HG02623 (cell line): ENCODE results near the gene HAUS8.
"Not testable (repeated sequence)": the region's sequence is repeated elsewhere in the genome, so short reads cannot be mapped to it uniquely, and the experiment has no call there.

Experiments
- ATAC-seq: cut with Tn5 transposase; IDR thresholded peaks from one replicate; pipeline ENCODE4 v1.9.1; 2021; ENCODE audit warnings: moderate library complexity; ENCODE audit not compliant: unreplicated experiment

HAUS8 gene

DNA sequence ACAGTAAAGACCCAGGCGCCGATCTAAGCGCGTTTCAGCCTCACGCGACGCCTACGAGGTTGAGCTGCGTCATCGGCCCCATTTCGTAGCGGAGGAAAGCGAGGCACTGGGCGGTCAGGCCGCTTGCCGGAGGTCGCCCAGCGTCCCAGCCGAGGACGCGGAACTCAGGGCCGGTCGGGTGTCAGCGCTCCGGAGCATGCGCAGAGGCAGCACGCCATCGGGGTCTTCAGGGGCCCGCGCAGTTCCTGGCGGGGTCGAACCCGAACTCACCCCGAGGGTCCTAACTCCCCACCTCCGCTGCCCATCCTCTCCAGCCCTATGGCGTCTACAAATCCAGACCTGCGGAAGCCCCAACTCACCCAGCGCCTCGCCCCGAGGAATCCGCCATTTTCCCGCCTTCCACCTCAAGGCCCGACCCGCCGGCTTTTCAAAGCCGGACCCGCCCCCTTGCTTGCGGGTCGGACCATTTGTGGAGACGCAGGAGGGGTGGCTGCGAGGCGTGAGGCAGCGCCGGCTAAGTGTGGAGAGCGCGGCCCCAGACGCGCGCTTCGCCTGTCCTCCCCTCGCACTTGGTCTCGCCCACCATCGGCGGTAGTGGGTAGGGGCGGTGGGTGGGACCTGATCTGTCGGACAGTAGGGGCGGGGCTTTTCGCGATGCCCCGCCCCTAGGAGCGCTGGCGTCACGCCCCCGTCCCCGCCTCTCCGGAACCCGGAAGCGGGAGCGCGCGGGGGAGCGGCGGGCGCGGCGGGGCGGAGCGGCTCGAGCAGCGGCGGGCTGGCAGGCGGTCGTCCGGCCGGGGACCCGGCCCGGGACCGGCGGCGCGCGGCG, at the start of gene HAUS8, which contains the start of gene MYO9B:
Gene HAUS8 (minus strand): TSS at position 418 of the 829 bp plus-strand sequence. CDS start 30 bp downstream, at position 388.
Gene MYO9B (plus strand): TSS at position 743 of the 829 bp plus-strand sequence. CDS start 25,941 bp downstream, outside the sequence.
- peak; percentile 76 for ATAC-seq

GRCh38 chr19:17124025-17124424, 48.8 kb upstream of the HAUS8 start:
- ATAC-seq = no peak

- ATAC-seq = no peak
These were observed 47.8 kb upstream of the HAUS8 start for GRCh38 chr19:17123041-17123440.

DNA sequence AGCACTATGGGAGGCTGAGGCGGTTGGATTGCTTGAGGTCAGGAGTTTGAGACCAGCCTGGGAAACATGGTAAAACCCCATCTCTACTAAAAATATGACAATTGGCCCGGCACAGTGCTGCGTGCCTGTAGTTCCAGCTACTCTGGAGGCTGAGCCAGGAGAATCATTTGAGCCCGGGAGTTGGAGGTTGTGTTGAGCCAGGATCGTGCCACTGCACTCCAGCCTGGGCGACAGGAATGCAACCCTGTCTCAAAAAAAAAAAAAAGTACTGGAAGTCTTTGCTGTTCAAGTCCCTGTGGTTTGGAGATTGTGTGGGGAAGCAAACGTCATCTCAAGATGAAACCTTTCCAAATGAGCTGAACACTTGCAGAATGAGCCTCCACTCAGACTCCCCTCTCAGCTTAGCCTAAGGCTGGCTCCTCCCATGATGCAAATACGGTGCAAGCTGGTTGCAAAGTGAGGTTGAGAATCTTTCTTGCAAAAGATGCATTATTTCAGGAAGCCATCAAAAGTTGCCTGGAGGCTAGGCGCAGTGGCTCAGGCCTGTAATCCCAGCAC, 46.6 kb upstream of the HAUS8 start:
- no peak for ATAC-seq

DNA sequence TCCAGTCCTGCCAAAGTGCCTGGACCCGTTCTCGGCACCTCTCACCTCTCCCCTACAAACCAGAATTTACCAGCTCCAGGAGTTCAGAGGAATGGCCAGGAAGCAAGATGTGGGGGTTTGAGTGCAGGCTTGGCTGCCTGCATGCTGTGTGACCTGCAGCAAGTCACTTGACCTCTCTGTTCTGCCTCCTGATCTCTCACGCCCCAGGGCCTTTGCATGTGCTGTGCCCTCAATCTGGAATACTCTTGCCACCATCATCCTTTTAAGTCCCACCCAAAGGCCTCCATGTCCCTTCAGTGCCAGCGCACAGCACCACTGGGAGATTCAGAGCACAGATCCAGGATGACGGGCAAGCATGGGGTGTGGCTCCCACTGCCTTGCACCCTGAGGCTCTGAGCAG, 43.7 kb upstream of the HAUS8 start:
- no peak for ATAC-seq

GRCh38 chr19:17116996-17117702, 41.9 kb upstream of the HAUS8 start:
- ATAC-seq = no peak

DNA sequence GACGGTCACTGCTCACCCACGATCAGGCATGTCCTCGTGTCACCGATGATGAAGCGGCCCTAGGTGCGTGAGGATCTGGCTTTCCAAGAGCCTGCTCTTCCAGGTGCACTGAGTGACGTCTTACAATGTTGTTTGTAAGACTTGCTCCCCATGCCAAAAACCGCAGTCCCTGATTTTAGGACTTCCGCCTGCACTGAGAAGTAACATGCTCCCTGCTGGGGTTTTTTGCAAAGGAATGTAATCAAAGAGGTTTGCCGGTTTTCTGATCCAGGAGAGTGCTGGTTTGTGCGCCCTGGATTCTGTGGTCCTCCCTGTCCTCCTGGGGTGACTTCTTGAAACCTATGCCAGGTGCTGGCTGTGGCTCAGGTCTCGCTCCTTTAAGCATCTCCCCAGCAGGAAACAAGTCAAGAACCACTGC, 39.2 kb upstream of the HAUS8 start:
- ATAC-seq = no peak

- ATAC-seq = no peak
These were observed 38.0 kb upstream of the HAUS8 start for GRCh38 chr19:17113127-17113785.

GRCh38 chr19:17112700-17113099, 37.4 kb upstream of the HAUS8 start:
- ATAC-seq = no peak

DNA sequence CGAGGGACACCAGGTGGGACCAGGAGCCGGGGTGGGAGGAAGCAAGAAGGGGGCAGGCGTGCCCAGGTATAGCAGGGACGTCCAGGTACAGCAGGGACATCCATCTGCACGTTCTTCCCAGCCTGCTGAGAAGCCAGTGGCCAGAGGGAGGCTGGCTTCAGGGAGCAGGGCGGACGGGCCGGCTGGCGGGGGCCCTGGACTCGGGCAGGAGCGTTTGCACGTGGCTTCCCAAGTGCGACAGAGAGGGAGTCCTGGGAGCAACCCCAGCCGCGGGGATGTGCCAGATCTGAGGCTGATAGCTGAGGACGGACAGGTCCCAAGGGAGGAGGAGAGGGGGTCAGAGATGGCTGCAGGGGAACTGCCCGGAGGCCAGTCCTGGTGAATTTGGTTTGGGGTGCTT, 37.0 kb upstream of the HAUS8 start:
- no peak for ATAC-seq

DNA sequence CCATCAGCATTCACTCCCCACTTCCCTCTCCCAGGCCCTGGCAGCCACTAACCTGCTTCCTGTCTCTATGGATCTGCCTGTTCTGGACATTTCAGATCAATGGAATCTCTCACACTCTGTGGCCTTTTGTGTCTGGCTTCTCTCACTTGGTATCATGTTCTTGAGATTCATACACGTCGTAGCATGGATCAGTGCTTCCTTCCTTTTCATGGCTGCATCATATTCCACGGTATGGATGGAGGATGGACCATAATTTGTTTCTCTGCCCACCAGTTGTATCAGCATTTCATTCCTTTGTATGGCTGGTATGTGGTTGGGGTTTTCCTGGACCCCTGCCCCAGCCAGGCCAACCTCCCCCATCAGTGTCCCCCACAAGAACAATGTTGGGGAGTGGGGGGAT, 36.5 kb upstream of the HAUS8 start:
- ATAC-seq = no peak

DNA sequence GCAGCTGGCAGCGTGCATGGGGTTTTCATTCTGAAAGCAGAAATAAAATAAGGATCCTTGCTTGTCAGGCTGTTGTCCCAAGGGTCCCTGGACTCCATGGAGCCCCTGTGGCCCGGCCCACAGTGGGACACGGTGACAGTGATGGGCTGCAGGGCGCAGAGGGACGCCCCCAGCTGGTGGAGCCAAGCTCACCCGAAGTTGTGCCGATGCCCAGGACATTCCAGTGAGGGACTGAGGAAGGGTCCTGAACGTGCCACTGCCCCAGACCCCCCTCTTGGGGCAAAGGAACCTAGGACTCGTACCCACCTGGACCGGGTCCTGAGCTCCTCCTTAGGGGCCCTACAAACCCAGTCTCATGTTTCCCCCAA, 35.3 kb upstream of the HAUS8 start:
- no peak for ATAC-seq

DNA sequence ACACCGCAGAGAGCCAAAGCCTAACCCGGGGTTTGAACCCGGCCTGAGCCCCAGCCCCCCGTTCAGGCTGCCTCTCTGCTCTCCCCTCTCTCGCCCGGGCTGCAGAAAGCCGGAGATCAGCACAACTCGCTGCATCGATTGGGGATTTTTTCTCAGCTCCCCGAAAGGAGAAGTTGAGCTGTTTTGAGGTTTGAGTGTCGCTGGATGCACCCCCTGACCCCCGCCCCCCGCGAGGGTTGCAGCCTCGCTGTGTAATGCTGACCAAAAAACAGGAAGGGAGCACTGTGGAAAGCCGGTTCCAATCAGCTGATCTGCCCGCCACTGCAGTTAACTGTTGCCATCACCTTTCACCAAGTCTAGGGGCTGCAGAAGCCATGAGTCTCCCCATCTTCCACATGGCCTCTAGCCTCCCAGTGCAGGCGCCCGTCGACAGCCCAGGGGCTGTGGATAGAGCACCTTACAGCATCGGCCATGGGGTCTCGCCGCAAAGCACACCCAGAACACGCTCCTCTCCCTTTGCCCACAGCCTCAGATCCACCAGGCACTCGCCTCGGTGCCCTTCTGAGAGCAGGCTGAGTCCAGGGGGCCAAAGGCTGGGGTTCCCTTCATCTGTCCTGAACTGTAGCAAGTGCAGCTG, 34.8 kb upstream of the HAUS8 start:
- ATAC-seq = no peak

GRCh38 chr19:17109300-17109699, 34.0 kb upstream of the HAUS8 start:
- no peak for ATAC-seq

- no peak for ATAC-seq
These were observed 33.2 kb upstream of the HAUS8 start for GRCh38 chr19:17108453-17108784.

GRCh38 chr19:17107546-17108452, 32.5 kb upstream of the HAUS8 start:
- ATAC-seq = no peak

GRCh38 chr19:17106964-17107363, 31.7 kb upstream of the HAUS8 start:
- ATAC-seq = not testable (repeated sequence)

DNA sequence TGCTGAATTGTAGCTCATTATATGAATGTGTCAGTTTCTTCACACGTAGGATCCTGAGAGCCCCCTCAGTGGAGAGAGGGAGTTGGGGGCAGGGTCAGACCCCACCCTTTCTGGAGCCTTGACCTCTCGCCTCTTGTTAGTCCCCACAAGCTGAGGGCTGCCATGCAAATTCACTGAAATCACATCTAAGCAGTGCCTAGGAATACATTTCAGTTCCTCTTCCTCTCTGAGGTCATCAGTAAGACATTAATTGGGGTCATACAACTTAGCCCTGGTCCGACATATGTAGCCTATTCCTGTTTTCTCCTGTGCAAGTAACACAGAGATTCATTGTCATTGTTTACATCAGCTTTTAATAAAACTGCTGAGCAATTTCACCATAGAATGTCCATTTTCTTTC, 30.3 kb upstream of the HAUS8 start:
- ATAC-seq = no peak

GRCh38 chr19:17104679-17105078, 29.4 kb upstream of the HAUS8 start:
- ATAC-seq = no peak

DNA sequence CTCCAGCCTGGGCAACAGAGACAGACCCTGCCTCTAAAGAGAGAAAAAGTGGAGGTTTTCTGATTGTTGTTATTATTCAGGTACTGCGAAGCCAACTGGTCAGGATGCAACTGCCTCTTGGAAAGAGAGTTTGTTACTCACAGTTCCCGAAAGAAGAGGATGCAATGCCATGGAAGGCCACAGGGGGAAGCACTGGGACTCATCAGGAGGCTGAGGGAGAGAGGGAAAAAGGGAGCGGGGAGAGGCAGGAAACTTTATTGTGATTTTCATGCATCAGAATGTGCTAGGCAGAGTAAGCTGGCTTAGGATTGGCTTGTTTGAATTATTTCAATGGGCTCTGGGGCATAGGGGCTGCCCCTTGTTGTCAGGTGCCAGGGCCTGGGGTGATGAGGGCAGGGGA, 27.9 kb upstream of the HAUS8 start:
- ATAC-seq = no peak
